KBM-7 (cell line): Measurements from ENCODE around the gene OPA1.
A peak's percentile ranks its signal among the peaks of the same experiment; 100 is the strongest.

Experiments
- DNase-seq: peaks from one replicate; pipeline ENCODE4 v3.0.0-alpha.2; 2015
- in situ Hi-C: fragments of 300-500 bp; cut with MboI; formaldehyde crosslinking; loops from 2 replicates; pipeline ENCODE4 v1.14.3; 2020; ENCODE audit warnings: low sequenced_read_pairs, low pct_unique_long_range_greater_than_20kb, mixed read lengths

The OPA1 gene

GRCh38 chr3:193638833-193639232 is 45.8 kb downstream of the OPA1 start:
- no peak for DNase-seq
- in situ Hi-C loops: no loop called here

- in situ Hi-C loops: no loop called here
- DNase-seq: no peak
These were observed 47.2 kb downstream of the OPA1 start for GRCh38 chr3:193640165-193640715.

- in situ Hi-C loops: no loop called here
- no peak for DNase-seq
These were observed 47.9 kb downstream of the OPA1 start for GRCh38 chr3:193640728-193641439.

- in situ Hi-C loops: no loop called here
- DNase-seq: no peak
These were observed 48.4 kb downstream of the OPA1 start for GRCh38 chr3:193641440-193641775.

GRCh38 chr3:193645806-193646205 is 52.8 kb downstream of the OPA1 start:
- in situ Hi-C loops: no loop called here
- no peak for DNase-seq

- in situ Hi-C loops: no loop called here
These were observed 55.6 kb downstream of the OPA1 start for GRCh38 chr3:193648542-193649076.

GRCh38 chr3:193650585-193650984 is 57.6 kb downstream of the OPA1 start:
- in situ Hi-C loops: no loop called here

More at GRCh38 chr3:193648542-193649076, 55.6 kb downstream of the OPA1 start:
- DNase-seq: no peak

GRCh38 chr3:193655831-193656433 is 62.9 kb downstream of the OPA1 start:
- DNase-seq: no peak
- in situ Hi-C loops: no loop called here

More at GRCh38 chr3:193650585-193650984, 57.6 kb downstream of the OPA1 start:
- DNase-seq: no peak

- no peak for DNase-seq
- in situ Hi-C loops: no loop called here
These were observed 63.4 kb downstream of the OPA1 start for GRCh38 chr3:193656445-193656844.

- DNase-seq: no peak
- in situ Hi-C loops: no loop called here
These were observed 63.9 kb downstream of the OPA1 start for GRCh38 chr3:193656878-193657282.

- in situ Hi-C loops: no loop called here
- DNase-seq: no peak
These were observed 67.2 kb downstream of the OPA1 start for GRCh38 chr3:193660171-193660570.

- in situ Hi-C loops: no loop called here
- peak; percentile 6 for DNase-seq
These were observed 67.8 kb downstream of the OPA1 start for GRCh38 chr3:193660698-193661411.

GRCh38 chr3:193662757-193663322 is 69.8 kb downstream of the OPA1 start:
- in situ Hi-C loops: no loop called here
- DNase-seq: no peak

GRCh38 chr3:193665370-193665989 is 72.5 kb downstream of the OPA1 start:
- in situ Hi-C loops: no loop called here
- peak; percentile 39 for DNase-seq

- in situ Hi-C loops: no loop called here
- DNase-seq: no peak
These were observed 80.8 kb downstream of the OPA1 start for GRCh38 chr3:193673845-193674244.

GRCh38 chr3:193674714-193675113 is 81.7 kb downstream of the OPA1 start:
- DNase-seq: no peak
- in situ Hi-C loops: no loop called here

- in situ Hi-C loops: no loop called here
- no peak for DNase-seq
These were observed 84.7 kb downstream of the OPA1 start for GRCh38 chr3:193677734-193678133.

- no peak for DNase-seq
- in situ Hi-C loops: no loop called here
These were observed 87.2 kb downstream of the OPA1 start for GRCh38 chr3:193680220-193680619.

GRCh38 chr3:193681631-193682030 is 88.6 kb downstream of the OPA1 start:
- DNase-seq: no peak
- in situ Hi-C loops: no loop called here
